ENCODE results near the gene PTCD3.

- no peak for TF ChIP-seq EZH2 (IDR thresholded peaks at IDR 0.05; ENCODE audit: low read length, missing control alignments)
- TF ChIP-seq CTCF (conservative IDR thresholded peaks at IDR 0.05 in 1 of 2, IDR thresholded peaks at IDR 0.05 in 1 of 2; ENCODE audit: low read depth in 1 of 2, low read length in 2 of 2) = no peak
These were observed 36.6 kb downstream of the PTCD3 start for GRCh38 chr2:86142436-86143257.
